RWPE1 (cell line): Measurements from ENCODE around the gene MYLK.

Source experiments
- CTCF ChIA-PET: fragments of 350-600 bp; sonication (Branson Sonifier 250); formaldehyde crosslinking; extraction: SDS; loops from one replicate; lab custom pipeline; 2021; lab: Yijun Ruan, JAX
- POLR2A ChIA-PET: fragments of 400-600 bp; formaldehyde crosslinking; extraction: SDS; loops from one replicate; lab custom pipeline; 2020; ENCODE audit warnings: antibody characterized with exemption; ENCODE audit not compliant: low non-redundant PET; lab: Yijun Ruan, JAX
- DNase-seq: peaks from one replicate; pipeline ENCODE4 v3.0.0; 2012; ENCODE audit warnings: low spot score
- H3K27ac ChIP-seq: fragments of 450-650 bp; 2 replicates; pipeline ENCODE4 v1.5.1; 2017
- TF ChIP-seq, protein P1 (sequence below): fragments of 450-650 bp; conservative IDR thresholded peaks from 2 replicates; pipeline ENCODE4 v1.5.1; 2017; ENCODE audit warnings: low read depth, mild to moderate bottlenecking

The MYLK gene

DNA sequence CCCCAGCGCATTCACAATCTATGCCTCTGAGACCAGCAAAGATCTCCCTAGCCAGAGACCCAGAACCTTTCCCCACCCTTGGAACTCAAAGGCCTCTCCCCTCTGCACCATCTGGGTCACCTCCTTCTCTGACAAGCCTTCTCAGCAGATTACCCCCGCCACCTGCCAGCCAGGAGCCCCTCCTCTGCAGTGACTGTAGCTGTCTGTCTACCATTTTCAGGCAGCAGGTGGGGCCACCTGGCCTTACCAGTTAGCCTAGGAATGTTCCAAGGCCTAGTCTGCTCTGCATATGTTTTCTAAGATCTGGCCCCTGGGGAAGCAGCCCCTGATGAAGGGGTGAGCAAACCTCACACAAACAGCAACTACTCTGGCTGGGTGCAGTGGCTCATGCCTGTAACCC is 2.4 kb downstream of the MYLK start:
- no peak for DNase-seq
- TF ChIP-seq, protein P1, sequence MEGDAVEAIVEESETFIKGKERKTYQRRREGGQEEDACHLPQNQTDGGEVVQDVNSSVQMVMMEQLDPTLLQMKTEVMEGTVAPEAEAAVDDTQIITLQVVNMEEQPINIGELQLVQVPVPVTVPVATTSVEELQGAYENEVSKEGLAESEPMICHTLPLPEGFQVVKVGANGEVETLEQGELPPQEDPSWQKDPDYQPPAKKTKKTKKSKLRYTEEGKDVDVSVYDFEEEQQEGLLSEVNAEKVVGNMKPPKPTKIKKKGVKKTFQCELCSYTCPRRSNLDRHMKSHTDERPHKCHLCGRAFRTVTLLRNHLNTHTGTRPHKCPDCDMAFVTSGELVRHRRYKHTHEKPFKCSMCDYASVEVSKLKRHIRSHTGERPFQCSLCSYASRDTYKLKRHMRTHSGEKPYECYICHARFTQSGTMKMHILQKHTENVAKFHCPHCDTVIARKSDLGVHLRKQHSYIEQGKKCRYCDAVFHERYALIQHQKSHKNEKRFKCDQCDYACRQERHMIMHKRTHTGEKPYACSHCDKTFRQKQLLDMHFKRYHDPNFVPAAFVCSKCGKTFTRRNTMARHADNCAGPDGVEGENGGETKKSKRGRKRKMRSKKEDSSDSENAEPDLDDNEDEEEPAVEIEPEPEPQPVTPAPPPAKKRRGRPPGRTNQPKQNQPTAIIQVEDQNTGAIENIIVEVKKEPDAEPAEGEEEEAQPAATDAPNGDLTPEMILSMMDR = no peak
- H3K27ac ChIP-seq = no peak overlapping the region
- ChIA-PET POLR2A (interaction anchor here (0.6 kb wide), 1 partner anchor 32 kb away, joined by 5 read pairs; no protein-coding TSS in a partner anchor), CTCF (interaction anchor here (0.7 to 1.7 kb wide), 4 partner anchors 19 to 443 kb away, joined by 3 to 5 read pairs (median 4); no protein-coding TSS in a partner anchor)

GRCh38 chr3:123880998-123881561 is 3.1 kb downstream of the MYLK start:
- H3K27ac ChIP-seq = no peak overlapping the region
- DNase-seq = no peak
- TF ChIP-seq, protein P1 = peak; percentile 19; the same call in 1 of the 2 replicates
- CTCF ChIA-PET = interaction anchor here (0.9 to 1.7 kb wide), 3 partner anchors 18 to 443 kb away, joined by 3 to 5 read pairs (median 3); no protein-coding TSS in a partner anchor
- POLR2A ChIA-PET = no interaction called here

- TF ChIP-seq, protein P1 = no peak
- no peak overlapping the region for H3K27ac ChIP-seq
- ChIA-PET POLR2A (no interaction called here), CTCF (no interaction called here)
- no peak for DNase-seq
These were observed 5.3 kb downstream of the MYLK start for GRCh38 chr3:123878807-123879206.

- no peak for DNase-seq
- ChIA-PET POLR2A (no interaction called here), CTCF (no interaction called here)
- TF ChIP-seq, protein P1 = no peak
- H3K27ac ChIP-seq = no peak overlapping the region
These were observed 6.2 kb downstream of the MYLK start for GRCh38 chr3:123877965-123878364.

- H3K27ac ChIP-seq = no peak overlapping the region
- ChIA-PET CTCF (no interaction called here), POLR2A (no interaction called here)
- DNase-seq = no peak
- TF ChIP-seq, protein P1 = no peak
These were observed 6.7 kb downstream of the MYLK start for GRCh38 chr3:123877466-123877865.

DNA sequence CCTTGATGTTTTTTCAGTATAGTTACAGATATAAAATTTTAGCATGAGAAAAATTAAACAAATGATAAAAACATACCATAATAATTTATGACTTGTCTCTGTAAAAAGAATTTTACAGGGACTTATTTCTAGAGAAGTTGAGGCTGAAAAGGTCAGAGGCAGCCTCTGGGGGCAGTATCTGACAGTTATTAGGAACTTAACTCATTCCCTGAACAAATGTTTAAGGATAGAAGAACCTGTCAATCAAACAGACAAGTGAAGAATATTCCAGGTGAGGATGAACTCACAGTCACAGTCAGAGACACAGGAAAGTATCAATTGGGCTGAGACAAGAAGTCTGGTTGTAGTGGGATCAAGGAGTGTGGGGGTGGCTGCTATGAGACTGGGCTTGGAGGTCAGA is 7.3 kb downstream of the MYLK start:
- TF ChIP-seq, protein P1 = 0 out of 2 replicates have a peak, but pooled peaks have one; percentile 12
- ChIA-PET CTCF (interaction anchor here (0.9 kb wide), 1 partner anchor 201 kb away, joined by 4 read pairs; no protein-coding TSS in a partner anchor), POLR2A (no interaction called here)
- DNase-seq = no peak
- H3K27ac ChIP-seq = no peak overlapping the region
